HepG2 (cell line): ENCODE measurements around the gene MCF2L. TPM values are rescaled to one million over a fixed set of nuclear protein-coding genes. Genes with fewer than 3 reads are reported as not detected.

ENCODE experiments used
- DNMT3B ChIP-seq: conservative IDR thresholded peaks from 2 replicates; pipeline ENCODE4 v1.6.1; 2016; ENCODE audit warnings: missing biosample characterization, control low read depth
- EHMT2 ChIP-seq: fragments of 200-600 bp; sonication (generic); IDR thresholded peaks from 2 replicates; pipeline ENCODE4 v1.7.0; 2017; ENCODE audit warnings: antibody characterized with exemption, low read depth, low read length, borderline replicate concordance
- FOXP1 ChIP-seq, 2 experiments: fragments of 450-650 bp in 1 of 2; IDR thresholded peaks; 2 replicates each; pipeline ENCODE4 v1.6.1; 2017 to 2018; ENCODE audit warnings: antibody characterized with exemption in 1 of 2
- IKZF1 ChIP-seq: fragments of 450-650 bp; IDR thresholded peaks from 2 replicates; pipeline ENCODE4 v1.7.1; 2016
- ISL2 ChIP-seq: sonication (generic); formaldehyde crosslinking; IDR thresholded peaks from 2 replicates; pipeline ENCODE4 v1.5.0; 2020; ENCODE audit warnings: missing genetic modification reagents
- KDM1A ChIP-seq: IDR thresholded peaks from 2 replicates; pipeline ENCODE4 v1.6.1; 2016; ENCODE audit warnings: missing compliant biosample characterization
- PHF5A ChIP-seq: IDR thresholded peaks from one replicate; pipeline ENCODE4 v1.6.1; 2018; ENCODE audit warnings: low read depth, missing genetic modification reagents; ENCODE audit not compliant: unreplicated experiment
- TARDBP ChIP-seq: sonication (generic); formaldehyde crosslinking; IDR thresholded peaks from 2 replicates; pipeline ENCODE4 v1.8.0; 2022; ENCODE audit warnings: mild to moderate bottlenecking, missing genetic modification reagents
- ZBTB7A ChIP-seq: sonication (generic); formaldehyde crosslinking; IDR thresholded peaks from 2 replicates; pipeline ENCODE4 v1.8.0; 2022; ENCODE audit warnings: mild to moderate bottlenecking, missing genetic modification reagents
- ZNF563 ChIP-seq: sonication (generic); formaldehyde crosslinking; IDR thresholded peaks from 2 replicates; pipeline ENCODE4 v1.8.0; 2022; ENCODE audit warnings: mild to moderate bottlenecking, moderate library complexity, missing genetic modification reagents
- ZNF569 ChIP-seq: sonication (generic); formaldehyde crosslinking; IDR thresholded peaks from 2 replicates; pipeline ENCODE4 v1.5.0; 2020; ENCODE audit warnings: mild to moderate bottlenecking, missing genetic modification reagents, moderate library complexity, borderline replicate concordance
- ZNF598 ChIP-seq: sonication (generic); formaldehyde crosslinking; IDR thresholded peaks from 2 replicates; pipeline ENCODE4 v1.5.1; 2020; ENCODE audit warnings: mild to moderate bottlenecking, missing genetic modification reagents, borderline replicate concordance
- ZNF788 ChIP-seq: sonication (generic); formaldehyde crosslinking; IDR thresholded peaks from 2 replicates; pipeline ENCODE4 v1.5.0; 2020; ENCODE audit warnings: mild to moderate bottlenecking, missing genetic modification reagents, borderline replicate concordance
- ZSCAN31 ChIP-seq: sonication (generic); formaldehyde crosslinking; IDR thresholded peaks from 2 replicates; pipeline ENCODE4 v1.5.0; 2020; ENCODE audit warnings: low read depth, mild to moderate bottlenecking, missing genetic modification reagents
- polyA plus RNA-seq, 8 experiments: library from polyadenylated mRNA; depleted of rRNA in 3 of 8; stranded (reverse) in 7 of 8; unstranded in 1 of 8; fragments of >200 nt; fragmentation: Illumina TruSeq in 4 of 8; extraction: Trizol in 4 of 8; gene quantifications; 2 replicates each; pipeline versions ENCODE4 v1.2.1 to v1.2.3, GENCODE V29; 2011 to 2016; ENCODE audit warnings: low read depth in 4 of 8, missing spikeins in 1 of 8, mixed read lengths in 1 of 8; ENCODE audit not compliant: insufficient read depth in 1 of 8
- total RNA-seq, 5 experiments: library from RNA; depleted of rRNA; stranded (reverse); fragments of >200 nt; fragmentation: Illumina TruSeq; extraction: Trizol; gene quantifications; 2 replicates each; pipeline ENCODE4 v1.2.3, GENCODE V29; 2016; ENCODE audit warnings: low read depth in 1 of 5
- TF ChIP-seq, protein P1 (sequence below): sonication (generic); formaldehyde crosslinking; IDR thresholded peaks from 2 replicates; pipeline ENCODE4 v1.5.0; 2020; ENCODE audit warnings: mild to moderate bottlenecking, missing genetic modification reagents, borderline replicate concordance
- TF ChIP-seq, protein P2 (sequence below): sonication (generic); formaldehyde crosslinking; IDR thresholded peaks from 2 replicates; pipeline ENCODE4 v1.8.0; 2022; ENCODE audit warnings: mild to moderate bottlenecking, missing genetic modification reagents, moderate library complexity
- TF ChIP-seq, protein P3 (sequence below): IDR thresholded peaks from 2 replicates; pipeline ENCODE4 v1.6.1; 2016; ENCODE audit warnings: control low read depth
- TF ChIP-seq, protein P4 (sequence below): sonication (generic); formaldehyde crosslinking; IDR thresholded peaks from 2 replicates; pipeline ENCODE4 v1.4.0; 2020; ENCODE audit warnings: missing genetic modification reagents
- TF ChIP-seq, protein P5 (sequence below): sonication (generic); formaldehyde crosslinking; IDR thresholded peaks from 2 replicates; pipeline ENCODE4 v1.8.0; 2023; ENCODE audit warnings: mild to moderate bottlenecking, missing genetic modification reagents

The MCF2L gene
- total and polyA plus RNA-seq, 2 of the 13 experiments (the other 11 are each of a cell fraction or from before 2014, with no cell fraction given) = 19.4 to 28.4 TPM

DNA sequence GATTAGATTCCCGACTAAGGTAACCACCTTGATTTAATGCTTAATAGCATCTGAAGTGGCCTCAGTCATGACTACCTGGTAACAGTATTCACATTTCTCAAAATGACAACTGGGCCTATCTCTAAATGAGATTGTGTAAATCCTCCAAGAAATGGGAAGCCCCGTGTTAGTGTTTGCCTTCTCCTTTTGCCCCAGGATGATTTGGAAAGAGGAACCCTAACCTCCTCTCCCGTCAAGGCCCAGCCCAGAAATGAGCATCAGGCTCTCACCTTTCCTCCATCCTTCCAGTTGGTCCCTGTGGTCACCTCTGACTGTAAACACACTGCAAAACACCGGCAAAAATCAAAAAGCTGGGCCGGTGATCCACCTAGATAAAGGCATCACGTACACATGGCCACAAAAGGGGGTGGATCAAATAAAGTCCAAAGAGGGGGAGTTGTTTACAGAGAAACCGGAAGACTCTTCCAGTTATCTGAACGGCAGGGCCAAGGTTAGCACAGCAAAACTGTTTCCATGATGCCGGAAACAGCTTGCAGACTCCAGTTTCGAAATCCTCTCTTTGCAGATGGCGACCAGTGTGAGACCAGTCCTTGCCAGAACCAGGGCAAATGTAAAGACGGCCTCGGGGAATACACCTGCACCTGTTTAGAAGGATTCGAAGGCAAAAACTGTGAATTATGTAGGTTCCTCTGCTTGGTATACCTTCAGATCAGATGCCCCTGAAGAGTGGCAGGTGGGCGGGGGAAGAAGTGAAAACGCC is 170.0 kb downstream of the MCF2L start (continued):
- TF ChIP-seq, protein P1, sequence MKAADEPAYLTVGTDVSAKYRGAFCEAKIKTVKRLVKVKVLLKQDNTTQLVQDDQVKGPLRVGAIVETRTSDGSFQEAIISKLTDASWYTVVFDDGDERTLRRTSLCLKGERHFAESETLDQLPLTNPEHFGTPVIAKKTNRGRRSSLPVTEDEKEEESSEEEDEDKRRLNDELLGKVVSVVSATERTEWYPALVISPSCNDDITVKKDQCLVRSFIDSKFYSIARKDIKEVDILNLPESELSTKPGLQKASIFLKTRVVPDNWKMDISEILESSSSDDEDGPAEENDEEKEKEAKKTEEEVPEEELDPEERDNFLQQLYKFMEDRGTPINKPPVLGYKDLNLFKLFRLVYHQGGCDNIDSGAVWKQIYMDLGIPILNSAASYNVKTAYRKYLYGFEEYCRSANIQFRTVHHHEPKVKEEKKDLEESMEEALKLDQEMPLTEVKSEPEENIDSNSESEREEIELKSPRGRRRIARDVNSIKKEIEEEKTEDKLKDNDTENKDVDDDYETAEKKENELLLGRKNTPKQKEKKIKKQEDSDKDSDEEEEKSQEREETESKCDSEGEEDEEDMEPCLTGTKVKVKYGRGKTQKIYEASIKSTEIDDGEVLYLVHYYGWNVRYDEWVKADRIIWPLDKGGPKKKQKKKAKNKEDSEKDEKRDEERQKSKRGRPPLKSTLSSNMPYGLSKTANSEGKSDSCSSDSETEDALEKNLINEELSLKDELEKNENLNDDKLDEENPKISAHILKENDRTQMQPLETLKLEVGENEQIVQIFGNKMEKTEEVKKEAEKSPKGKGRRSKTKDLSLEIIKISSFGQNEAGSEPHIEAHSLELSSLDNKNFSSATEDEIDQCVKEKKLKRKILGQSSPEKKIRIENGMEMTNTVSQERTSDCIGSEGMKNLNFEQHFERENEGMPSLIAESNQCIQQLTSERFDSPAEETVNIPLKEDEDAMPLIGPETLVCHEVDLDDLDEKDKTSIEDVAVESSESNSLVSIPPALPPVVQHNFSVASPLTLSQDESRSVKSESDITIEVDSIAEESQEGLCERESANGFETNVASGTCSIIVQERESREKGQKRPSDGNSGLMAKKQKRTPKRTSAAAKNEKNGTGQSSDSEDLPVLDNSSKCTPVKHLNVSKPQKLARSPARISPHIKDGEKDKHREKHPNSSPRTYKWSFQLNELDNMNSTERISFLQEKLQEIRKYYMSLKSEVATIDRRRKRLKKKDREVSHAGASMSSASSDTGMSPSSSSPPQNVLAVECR (CRISPR knock-in tag) = peak; percentile 72; the same call in 1 of the 2 replicates
- TF ChIP-seq TARDBP (CRISPR knock-in tag) (peak; percentile 95), IKZF1 (no peak), EHMT2 (no peak), ZNF563 (peak; percentile 81), ZBTB7A (CRISPR knock-in tag) (no peak), KDM1A (CRISPR knock-in tag) (no peak), PHF5A (no peak), FOXP1 (IDR thresholded peaks at IDR 0.05) (peak; percentile 65), FOXP1 (CRISPR knock-in tag; IDR thresholded peaks at IDR 0.05) (peak; percentile 99), ZNF598 (CRISPR knock-in tag) (no peak), ZSCAN31 (CRISPR knock-in tag) (peak; percentile 85), ZNF788 (CRISPR knock-in tag) (peak; percentile 96), DNMT3B (CRISPR knock-in tag) (0 out of 2 replicates have a peak, but pooled peaks have one; percentile 37), ISL2 (peak; percentile 95), ZNF569 (no peak; the same call in 1 of the 2 replicates)
- TF ChIP-seq, protein P2, sequence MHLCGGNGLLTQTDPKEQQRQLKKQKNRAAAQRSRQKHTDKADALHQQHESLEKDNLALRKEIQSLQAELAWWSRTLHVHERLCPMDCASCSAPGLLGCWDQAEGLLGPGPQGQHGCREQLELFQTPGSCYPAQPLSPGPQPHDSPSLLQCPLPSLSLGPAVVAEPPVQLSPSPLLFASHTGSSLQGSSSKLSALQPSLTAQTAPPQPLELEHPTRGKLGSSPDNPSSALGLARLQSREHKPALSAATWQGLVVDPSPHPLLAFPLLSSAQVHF (CRISPR knock-in tag) = no peak
- TF ChIP-seq, protein P3, sequence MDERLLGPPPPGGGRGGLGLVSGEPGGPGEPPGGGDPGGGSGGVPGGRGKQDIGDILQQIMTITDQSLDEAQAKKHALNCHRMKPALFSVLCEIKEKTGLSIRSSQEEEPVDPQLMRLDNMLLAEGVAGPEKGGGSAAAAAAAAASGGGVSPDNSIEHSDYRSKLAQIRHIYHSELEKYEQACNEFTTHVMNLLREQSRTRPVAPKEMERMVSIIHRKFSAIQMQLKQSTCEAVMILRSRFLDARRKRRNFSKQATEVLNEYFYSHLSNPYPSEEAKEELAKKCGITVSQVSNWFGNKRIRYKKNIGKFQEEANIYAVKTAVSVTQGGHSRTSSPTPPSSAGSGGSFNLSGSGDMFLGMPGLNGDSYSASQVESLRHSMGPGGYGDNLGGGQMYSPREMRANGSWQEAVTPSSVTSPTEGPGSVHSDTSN (CRISPR knock-in tag) = no peak
- TF ChIP-seq, protein P4, sequence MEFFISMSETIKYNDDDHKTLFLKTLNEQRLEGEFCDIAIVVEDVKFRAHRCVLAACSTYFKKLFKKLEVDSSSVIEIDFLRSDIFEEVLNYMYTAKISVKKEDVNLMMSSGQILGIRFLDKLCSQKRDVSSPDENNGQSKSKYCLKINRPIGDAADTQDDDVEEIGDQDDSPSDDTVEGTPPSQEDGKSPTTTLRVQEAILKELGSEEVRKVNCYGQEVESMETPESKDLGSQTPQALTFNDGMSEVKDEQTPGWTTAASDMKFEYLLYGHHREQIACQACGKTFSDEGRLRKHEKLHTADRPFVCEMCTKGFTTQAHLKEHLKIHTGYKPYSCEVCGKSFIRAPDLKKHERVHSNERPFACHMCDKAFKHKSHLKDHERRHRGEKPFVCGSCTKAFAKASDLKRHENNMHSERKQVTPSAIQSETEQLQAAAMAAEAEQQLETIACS = peak; percentile 30; the same call in 1 of the 2 replicates
- TF ChIP-seq, protein P5, sequence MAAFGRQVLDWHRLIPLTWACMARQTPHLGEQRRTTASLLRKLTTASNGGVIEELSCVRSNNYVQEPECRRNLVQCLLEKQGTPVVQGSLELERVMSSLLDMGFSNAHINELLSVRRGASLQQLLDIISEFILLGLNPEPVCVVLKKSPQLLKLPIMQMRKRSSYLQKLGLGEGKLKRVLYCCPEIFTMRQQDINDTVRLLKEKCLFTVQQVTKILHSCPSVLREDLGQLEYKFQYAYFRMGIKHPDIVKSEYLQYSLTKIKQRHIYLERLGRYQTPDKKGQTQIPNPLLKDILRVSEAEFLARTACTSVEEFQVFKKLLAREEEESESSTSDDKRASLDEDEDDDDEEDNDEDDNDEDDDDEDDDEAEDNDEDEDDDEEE (CRISPR knock-in tag) = 0 out of 2 replicates have a peak, but pooled peaks have one; percentile 22
